HepG2 (cell line): ENCODE measurements around the gene TACC3. TPM values are rescaled to one million over a fixed set of nuclear protein-coding genes. Genes with fewer than 3 reads are reported as not detected.
A peak's percentile ranks its signal among the peaks of the same experiment; 100 is the strongest.

Source experiments
- ATF4 ChIP-seq, 2 experiments: fragments of 450-650 bp in 1 of 2; sonication (generic) in 1 of 2; formaldehyde crosslinking; IDR thresholded peaks; 2 replicates each; pipeline versions ENCODE4 v1.5.0 to v1.8.0; 2020 to 2022; ENCODE audit warnings: mild to moderate bottlenecking in 1 of 2, missing genetic modification reagents in 1 of 2
- GRHL1 ChIP-seq: sonication (generic); formaldehyde crosslinking; conservative IDR thresholded peaks from 2 replicates; pipeline ENCODE4 v1.8.0; 2022; ENCODE audit warnings: missing genetic modification reagents
- RFX5 ChIP-seq: IDR thresholded peaks from 2 replicates; pipeline ENCODE4 v1.6.1; 2011; ENCODE audit warnings: low read depth, low read length, improper control_type of control experiment
- TEAD2 ChIP-seq: sonication (generic); formaldehyde crosslinking; IDR thresholded peaks from 2 replicates; pipeline ENCODE4 v1.9.0; 2021; ENCODE audit warnings: missing genetic modification reagents
- ZBTB20 ChIP-seq: sonication (generic); formaldehyde crosslinking; IDR thresholded peaks from 2 replicates; pipeline ENCODE4 v1.8.1; 2023; ENCODE audit warnings: missing genetic modification reagents, low read depth, mild to moderate bottlenecking, borderline replicate concordance
- ZBTB40 ChIP-seq, 2 experiments: fragments of 450-650 bp in 1 of 2; sonication (generic) in 1 of 2; formaldehyde crosslinking in 1 of 2; IDR thresholded peaks; 2 replicates each; pipeline versions ENCODE4 v1.6.1 to v1.8.0; 2016 to 2022; ENCODE audit warnings: antibody characterized with exemption in 1 of 2, mild to moderate bottlenecking in 1 of 2, missing genetic modification reagents in 1 of 2
- ZFY ChIP-seq: sonication (generic); formaldehyde crosslinking; IDR thresholded peaks from 2 replicates; pipeline ENCODE4 v1.4.0; 2020; ENCODE audit warnings: missing genetic modification reagents
- ZMYM2 ChIP-seq: sonication (generic); formaldehyde crosslinking; IDR thresholded peaks from 2 replicates; pipeline ENCODE4 v1.8.0; 2022; ENCODE audit warnings: mild to moderate bottlenecking, missing genetic modification reagents
- ZNF20 ChIP-seq: sonication (generic); formaldehyde crosslinking; IDR thresholded peaks from 2 replicates; pipeline ENCODE4 v1.4.0; 2020; ENCODE audit warnings: mild to moderate bottlenecking, moderate library complexity, missing genetic modification reagents
- ZNF609 ChIP-seq: sonication (generic); formaldehyde crosslinking; IDR thresholded peaks from 2 replicates; pipeline ENCODE4 v1.4.0; 2020; ENCODE audit warnings: mild to moderate bottlenecking, missing genetic modification reagents, borderline replicate concordance
- polyA plus RNA-seq, 8 experiments: library from polyadenylated mRNA; depleted of rRNA in 3 of 8; stranded (reverse) in 7 of 8; unstranded in 1 of 8; fragments of >200 nt; fragmentation: Illumina TruSeq in 4 of 8; extraction: Trizol in 4 of 8; gene quantifications; 2 replicates each; pipeline versions ENCODE4 v1.2.1 to v1.2.3, GENCODE V29; 2011 to 2016; ENCODE audit warnings: low read depth in 4 of 8, missing spikeins in 1 of 8, mixed read lengths in 1 of 8; ENCODE audit not compliant: insufficient read depth in 1 of 8
- total RNA-seq, 5 experiments: library from RNA; depleted of rRNA; stranded (reverse); fragments of >200 nt; fragmentation: Illumina TruSeq; extraction: Trizol; gene quantifications; 2 replicates each; pipeline ENCODE4 v1.2.3, GENCODE V29; 2016; ENCODE audit warnings: low read depth in 1 of 5

TACC3 gene
- total and polyA plus RNA-seq, 2 of the 13 experiments (the other 11 are each of a cell fraction or from before 2014, with no cell fraction given): 20.3 to 21.2 TPM

GRCh38 chr4:1720163-1720983 lies 948 bp upstream of the TACC3 start (continued):
- TF ChIP-seq ZBTB40 (IDR thresholded peaks at IDR 0.05): no peak
- no peak; the same call in 1 of the 2 replicates for TF ChIP-seq ZBTB40 (CRISPR knock-in tag; IDR thresholded peaks at IDR 0.05)
- no peak for TF ChIP-seq RFX5
- no peak for TF ChIP-seq ZNF609 (CRISPR knock-in tag)
- TF ChIP-seq ZNF20: no peak; the same call in 1 of the 2 replicates
- TF ChIP-seq ZBTB20 (CRISPR knock-in tag): no peak
- peak; percentile 85 for TF ChIP-seq ZFY (CRISPR knock-in tag)
- TF ChIP-seq GRHL1: no peak
- TF ChIP-seq ATF4 (CRISPR knock-in tag; IDR thresholded peaks at IDR 0.05): peak in 1 of 2 experiments; percentile 33; a peak in 1 of 4 replicates
- no peak for TF ChIP-seq ZMYM2 (CRISPR knock-in tag)
- TF ChIP-seq TEAD2 (CRISPR knock-in tag): no peak
